ENCODE data around the gene MYT1. TPM values are rescaled to one million over a fixed set of nuclear protein-coding genes. Genes with fewer than 3 reads are reported as not detected.
"Not testable (repeated sequence)": the region's sequence is repeated elsewhere in the genome, so short reads cannot be mapped to it uniquely, and the experiment has no call there.

Gene MYT1
- total and polyA plus RNA-seq, 2 donors (not counting 1 experiment from before 2014, with no cell fraction given) = not detected

GRCh38 chr20:64116541-64117431 lies 47.5 kb upstream of the MYT1 start:
- Histone ChIP-seq H3K4me3 (replicated peaks in 1 of 4; ENCODE audit: control extremely low read depth in 1 of 4, insufficient read depth in 1 of 4, low read depth in 3 of 4, low read length in 4 of 4) (no peak overlapping the region), H2AFZ (ENCODE audit: low read length) (no peak overlapping the region), H3K4me2 (ENCODE audit: extremely low read depth, insufficient read depth, low read length) (no peak overlapping the region), H3K9ac (ENCODE audit: insufficient read depth, low read length) (no peak overlapping the region), H3K4me1 (ENCODE audit: control insufficient read depth, extremely low read depth, insufficient read depth, low read length) (no peaks in the 10 kb centered on the region), H3K9me3 (ENCODE audit: control insufficient read depth, insufficient read depth, low read depth, low read length) (no peaks in the 10 kb centered on the region), H3K27me3 (ENCODE audit: control insufficient read depth, insufficient read depth, low read length) (peaks cover 2% of the 10 kb centered on the region), H3K27ac (ENCODE audit: insufficient read depth, low read length) (no peak overlapping the region), H3K79me2 (ENCODE audit: control insufficient read depth, insufficient read depth, low read length) (no peaks in the 10 kb centered on the region), H3K36me3 (ENCODE audit: control insufficient read depth, insufficient read depth, low read length) (no peaks in the 10 kb centered on the region), H4K20me1 (ENCODE audit: control insufficient read depth, extremely low read depth, insufficient read depth, low read length) (no peaks in the 10 kb centered on the region)
- no peak for DNase-seq (ENCODE audit: low read depth in 2 of 2)
- TF ChIP-seq CTCF (conservative IDR thresholded peaks at IDR 0.05 in 1 of 2, IDR thresholded peaks at IDR 0.05 in 1 of 2; ENCODE audit: low read depth in 1 of 2, low read length in 2 of 2) = no peak

GRCh38 chr20:64117432-64117777 lies 46.8 kb upstream of the MYT1 start:
- H3K4me1 ChIP-seq (ENCODE audit: control insufficient read depth, extremely low read depth, insufficient read depth, low read length); H2AFZ ChIP-seq (ENCODE audit: low read length); H4K20me1 ChIP-seq (ENCODE audit: control insufficient read depth, extremely low read depth, insufficient read depth, low read length); H3K4me3 ChIP-seq (replicated peaks in 1 of 4; ENCODE audit: control extremely low read depth in 1 of 4, insufficient read depth in 1 of 4, low read depth in 3 of 4, low read length in 4 of 4); H3K36me3 ChIP-seq (ENCODE audit: control insufficient read depth, insufficient read depth, low read length); DNase-seq (ENCODE audit: low read depth in 2 of 2); H3K79me2 ChIP-seq (ENCODE audit: control insufficient read depth, insufficient read depth, low read length); H3K27ac ChIP-seq (ENCODE audit: insufficient read depth, low read length); H3K9me3 ChIP-seq (ENCODE audit: control insufficient read depth, insufficient read depth, low read depth, low read length); H3K4me2 ChIP-seq (ENCODE audit: extremely low read depth, insufficient read depth, low read length); H3K27me3 ChIP-seq (ENCODE audit: control insufficient read depth, insufficient read depth, low read length); H3K9ac ChIP-seq (ENCODE audit: insufficient read depth, low read length): not testable (repeated sequence)

GRCh38 chr20:64119301-64119680 lies 45.0 kb upstream of the MYT1 start:
- H3K79me2 ChIP-seq (ENCODE audit: control insufficient read depth, insufficient read depth, low read length) = no peaks in the 10 kb centered on the region
- H3K27me3 ChIP-seq (ENCODE audit: control insufficient read depth, insufficient read depth, low read length) = peaks cover 2% of the 10 kb centered on the region
- H3K4me2 ChIP-seq (ENCODE audit: extremely low read depth, insufficient read depth, low read length) = no peak overlapping the region
- no peak overlapping the region for H3K9ac ChIP-seq (ENCODE audit: insufficient read depth, low read length)
- no peak overlapping the region for H2AFZ ChIP-seq (ENCODE audit: low read length)
- H3K4me3 ChIP-seq (replicated peaks in 1 of 4; ENCODE audit: control extremely low read depth in 1 of 4, insufficient read depth in 1 of 4, low read depth in 3 of 4, low read length in 4 of 4) = no peak overlapping the region
- no peak for DNase-seq (ENCODE audit: low read depth in 2 of 2)
- H3K36me3 ChIP-seq (ENCODE audit: control insufficient read depth, insufficient read depth, low read length) = no peaks in the 10 kb centered on the region
- no peaks in the 10 kb centered on the region for H3K9me3 ChIP-seq (ENCODE audit: control insufficient read depth, insufficient read depth, low read depth, low read length)
- no peaks in the 10 kb centered on the region for H4K20me1 ChIP-seq (ENCODE audit: control insufficient read depth, extremely low read depth, insufficient read depth, low read length)
- H3K27ac ChIP-seq (ENCODE audit: insufficient read depth, low read length) = no peak overlapping the region
- H3K4me1 ChIP-seq (ENCODE audit: control insufficient read depth, extremely low read depth, insufficient read depth, low read length) = no peaks in the 10 kb centered on the region
- no peak for TF ChIP-seq EZH2 (IDR thresholded peaks at IDR 0.05; ENCODE audit: low read length, missing control alignments)
- TF ChIP-seq CTCF (conservative IDR thresholded peaks at IDR 0.05 in 1 of 2, IDR thresholded peaks at IDR 0.05 in 1 of 2; ENCODE audit: low read depth in 1 of 2, low read length in 2 of 2) = no peak
